Karpas-422 (cell line): ENCODE data around the gene ATG2A. TPM values are rescaled to one million over a fixed set of nuclear protein-coding genes. Genes with fewer than 3 reads are reported as not detected.

Experiments used
- DNase-seq: peaks from one replicate; pipeline ENCODE4 v3.0.0-alpha.2; 2015
- H2AFZ ChIP-seq: fragments of 200-600 bp; sonication (generic); 2 replicates; pipeline ENCODE4 v1.6.1; 2014; ENCODE audit warnings: antibody characterized with exemption, low read length, mixed read lengths
- H3K27ac ChIP-seq: fragments of 200-600 bp; sonication (generic); 2 replicates; pipeline ENCODE4 v1.5.1; 2014; ENCODE audit warnings: mild to moderate bottlenecking, low read length, moderate library complexity
- H3K27me3 ChIP-seq: fragments of 200-600 bp; sonication (generic); 2 replicates; pipeline ENCODE4 v1.6.1; 2014; ENCODE audit warnings: low read length, mixed read lengths
- H3K36me3 ChIP-seq: fragments of 200-600 bp; sonication (generic); 2 replicates; pipeline ENCODE4 v1.6.1; 2014; ENCODE audit warnings: low read length, mixed read lengths; ENCODE audit not compliant: insufficient read depth
- H3K4me1 ChIP-seq: fragments of 200-600 bp; sonication (generic); 2 replicates; pipeline ENCODE4 v1.6.1; 2014; ENCODE audit warnings: mild to moderate bottlenecking, low read length, mixed read lengths
- H3K4me2 ChIP-seq: fragments of 200-600 bp; sonication (generic); 2 replicates; pipeline ENCODE4 v1.6.1; 2014; ENCODE audit warnings: low read length, low read depth, mild to moderate bottlenecking; ENCODE audit not compliant: poor library complexity, severe bottlenecking
- H3K4me3 ChIP-seq: fragments of 200-600 bp; sonication (generic); 2 replicates; pipeline ENCODE4 v1.5.1; 2014; ENCODE audit warnings: mild to moderate bottlenecking, antibody characterized with exemption, low read length, mixed read lengths
- H3K79me2 ChIP-seq: fragments of 200-600 bp; sonication (generic); 2 replicates; pipeline ENCODE4 v1.6.1; 2014; ENCODE audit warnings: mild to moderate bottlenecking, low read length, mixed read lengths
- H3K9ac ChIP-seq: fragments of 200-600 bp; sonication (generic); 2 replicates; pipeline ENCODE4 v1.6.0; 2014; ENCODE audit warnings: low read length
- H3K9me2 ChIP-seq: fragments of 200-600 bp; sonication (generic), shearing (Covaris generic); replicated peaks from 2 replicates; pipeline ENCODE4 v1.6.0; 2014; ENCODE audit warnings: mild to moderate bottlenecking, low read length, moderate library complexity; ENCODE audit not compliant: insufficient read depth
- H3K9me3 ChIP-seq: fragments of 300-700, 200-600 bp; sonication (generic); 2 replicates; pipeline ENCODE4 v1.6.1; 2014; ENCODE audit warnings: low read length, mixed read lengths
- H4K20me1 ChIP-seq: fragments of 200-600 bp; sonication (generic); 2 replicates; pipeline ENCODE4 v1.6.1; 2014; ENCODE audit warnings: mild to moderate bottlenecking, antibody characterized with exemption, low read length, low read depth; ENCODE audit not compliant: insufficient read depth
- total RNA-seq: library from RNA; depleted of rRNA; stranded (reverse); fragments of >200 nt; shearing (Covaris generic); gene quantifications from 2 replicates; pipeline ENCODE4 v1.2.3, GENCODE V29; 2014; ENCODE audit warnings: low replicate concordance

The ATG2A gene
- total RNA-seq, 1 experiment from 2014 or later = 16.2 TPM

DNA sequence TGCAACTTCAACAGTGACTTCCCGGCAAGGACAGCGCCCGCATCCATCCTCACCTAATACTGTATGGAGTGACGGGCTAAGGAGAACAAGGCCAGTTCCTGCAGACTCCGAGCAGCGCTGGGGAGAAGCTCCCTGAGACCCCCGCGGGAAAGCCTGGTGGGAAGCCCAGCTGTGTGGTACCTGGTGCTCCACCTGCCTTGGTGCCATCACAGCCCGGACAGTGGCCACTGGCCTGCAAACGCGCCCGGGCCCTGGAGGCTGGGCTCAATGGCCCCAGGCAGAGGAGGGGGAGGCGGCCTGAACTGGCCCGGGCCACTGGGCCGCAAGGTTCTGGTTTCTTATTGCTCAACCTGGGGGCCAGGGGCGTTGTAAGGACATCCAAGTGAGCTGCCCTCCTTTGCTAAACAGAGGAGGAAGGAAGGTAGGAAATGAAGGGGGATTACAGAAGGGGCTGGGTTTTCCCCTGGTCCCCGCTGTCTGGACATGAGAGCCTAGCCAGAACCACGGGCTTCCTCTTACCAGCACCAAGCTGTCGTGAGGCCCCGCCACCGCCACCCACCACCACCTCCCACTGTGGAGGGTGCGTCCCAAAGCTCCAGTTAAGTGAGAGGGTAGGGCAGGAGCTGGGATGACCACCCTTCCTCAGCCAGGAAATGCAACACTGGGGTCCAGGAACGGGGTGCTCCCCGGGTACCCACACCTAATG is 64.1 kb downstream of the ATG2A start:
- no peaks in the 10 kb centered on the region for H4K20me1 ChIP-seq
- H2AFZ ChIP-seq = no peak overlapping the region
- H3K9me2 ChIP-seq = no peaks in the 10 kb centered on the region
- no peaks in the 10 kb centered on the region for H3K79me2 ChIP-seq
- peak overlapping the region; percentile 95 for H3K27ac ChIP-seq
- no peaks in the 10 kb centered on the region for H3K27me3 ChIP-seq
- peaks cover 72% of the 10 kb centered on the region for H3K4me1 ChIP-seq
- H3K9me3 ChIP-seq = no peaks in the 10 kb centered on the region
- H3K4me2 ChIP-seq = peak overlapping the region; percentile 62
- no peak for DNase-seq
- no peak overlapping the region for H3K4me3 ChIP-seq
- no peaks in the 10 kb centered on the region for H3K36me3 ChIP-seq
- peak overlapping the region; percentile 61 for H3K9ac ChIP-seq

GRCh38 chr11:64851831-64852351 is 65.1 kb downstream of the ATG2A start:
- Histone ChIP-seq H3K79me2 (no peaks in the 10 kb centered on the region), H3K36me3 (no peaks in the 10 kb centered on the region), H3K27ac (peak overlapping the region; percentile 95), H3K27me3 (no peaks in the 10 kb centered on the region), H2AFZ (no peak overlapping the region), H3K4me3 (peak overlapping the region; percentile 31; the same call in 1 of the 2 replicates), H3K4me1 (peaks cover 81% of the 10 kb centered on the region), H3K9me2 (no peaks in the 10 kb centered on the region), H3K9me3 (no peaks in the 10 kb centered on the region), H3K4me2 (peak overlapping the region; percentile 62), H4K20me1 (no peaks in the 10 kb centered on the region), H3K9ac (peak overlapping the region; percentile 61)
- peak; percentile 70 for DNase-seq

DNA sequence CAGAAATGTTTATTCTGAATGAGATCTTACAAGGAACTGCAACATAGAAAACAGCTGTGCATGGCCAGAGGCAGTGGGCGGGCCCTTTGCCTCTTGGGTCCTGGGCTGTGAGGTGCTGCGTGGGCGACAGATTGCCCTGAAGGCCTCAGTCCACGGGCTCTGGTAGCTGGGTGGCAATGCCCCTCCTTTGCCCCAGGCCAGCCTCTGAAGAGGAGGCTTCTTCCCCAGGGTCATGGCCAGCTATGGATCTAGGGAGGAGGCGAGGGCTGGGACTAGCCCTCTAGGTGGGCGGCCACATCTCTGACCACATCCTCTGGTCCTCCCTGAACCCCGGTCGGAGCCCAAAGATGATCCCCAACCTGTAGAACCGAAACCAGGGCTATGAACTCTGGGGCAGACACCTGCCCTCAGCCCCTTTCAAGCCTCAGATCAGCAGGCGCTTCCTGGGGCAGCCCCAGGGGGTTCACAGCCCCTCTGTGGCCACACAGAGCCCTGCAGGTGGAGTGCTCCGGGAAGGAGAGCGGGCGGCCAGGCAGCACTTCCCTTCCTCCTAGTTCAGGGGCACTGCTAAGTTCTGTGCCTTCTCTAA is 65.9 kb downstream of the ATG2A start:
- H4K20me1 ChIP-seq = no peaks in the 10 kb centered on the region
- H3K9me3 ChIP-seq = no peaks in the 10 kb centered on the region
- H3K27ac ChIP-seq = peak overlapping the region; percentile 95
- peaks cover 81% of the 10 kb centered on the region for H3K4me1 ChIP-seq
- H2AFZ ChIP-seq = no peak overlapping the region
- peak; percentile 89 for DNase-seq
- H3K4me3 ChIP-seq = peak overlapping the region; percentile 31
- H3K9me2 ChIP-seq = no peaks in the 10 kb centered on the region
- H3K9ac ChIP-seq = peak overlapping the region; percentile 61
- no peaks in the 10 kb centered on the region for H3K27me3 ChIP-seq
- no peaks in the 10 kb centered on the region for H3K79me2 ChIP-seq
- H3K36me3 ChIP-seq = no peaks in the 10 kb centered on the region
- peak overlapping the region; percentile 62 for H3K4me2 ChIP-seq

DNA sequence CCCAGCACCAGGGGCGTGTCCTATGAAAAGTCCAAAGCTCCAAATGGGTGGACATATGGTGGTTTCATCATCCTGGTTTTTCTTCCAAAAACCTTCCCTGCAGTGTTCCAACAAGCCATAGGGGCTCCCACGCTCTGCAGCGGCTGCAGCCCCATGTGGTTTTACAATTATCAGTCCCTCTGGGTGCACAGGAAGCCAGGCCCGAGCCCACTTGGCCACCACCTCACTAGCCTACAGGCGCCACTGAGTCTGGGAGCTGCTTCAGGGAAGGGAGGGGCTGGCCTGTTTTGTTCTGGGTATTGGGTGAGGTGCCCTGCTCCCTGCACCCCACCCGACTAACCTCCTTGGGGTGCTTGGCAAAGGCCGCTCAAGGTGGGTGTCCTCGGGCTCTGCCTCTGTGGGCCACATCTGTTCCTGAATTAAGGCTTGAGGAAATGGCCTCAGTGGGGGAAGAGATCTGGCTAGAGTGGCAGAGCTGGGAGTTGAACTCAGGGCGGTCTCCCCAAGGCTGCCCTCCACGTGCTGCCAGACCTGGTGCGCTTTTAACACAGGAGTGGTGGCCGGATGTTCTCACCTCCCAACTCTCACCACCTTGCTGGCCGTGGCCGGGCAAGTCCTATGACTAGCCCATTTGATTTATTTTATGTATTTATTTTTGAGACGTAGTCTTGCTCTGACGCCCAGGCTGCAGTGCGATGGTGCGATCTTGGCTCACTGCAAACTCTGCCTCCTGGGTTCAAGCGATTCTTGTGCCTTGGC is 67.2 kb downstream of the ATG2A start:
- Histone ChIP-seq H3K36me3 (no peaks in the 10 kb centered on the region), H3K9me3 (no peaks in the 10 kb centered on the region), H3K27ac (peak overlapping the region; percentile 95), H3K27me3 (no peaks in the 10 kb centered on the region), H3K4me1 (peaks cover 80% of the 10 kb centered on the region), H3K9ac (peak overlapping the region; percentile 58), H4K20me1 (no peaks in the 10 kb centered on the region), H3K4me2 (peak overlapping the region; percentile 50), H2AFZ (no peak overlapping the region), H3K4me3 (no peak overlapping the region; the same call in 1 of the 2 replicates), H3K9me2 (no peaks in the 10 kb centered on the region), H3K79me2 (no peaks in the 10 kb centered on the region)
- no peak for DNase-seq

GRCh38 chr11:64848826-64849597 is 68.0 kb downstream of the ATG2A start:
- peak overlapping the region; percentile 50 for H3K4me2 ChIP-seq
- H4K20me1 ChIP-seq = no peaks in the 10 kb centered on the region
- H3K4me3 ChIP-seq = peak overlapping the region; percentile 23; the same call in 1 of the 2 replicates
- H3K27ac ChIP-seq = peak overlapping the region; percentile 95
- peaks cover 79% of the 10 kb centered on the region for H3K4me1 ChIP-seq
- H3K36me3 ChIP-seq = no peaks in the 10 kb centered on the region
- H3K79me2 ChIP-seq = no peaks in the 10 kb centered on the region
- no peaks in the 10 kb centered on the region for H3K27me3 ChIP-seq
- no peaks in the 10 kb centered on the region for H3K9me2 ChIP-seq
- H3K9ac ChIP-seq = peak overlapping the region; percentile 58
- no peaks in the 10 kb centered on the region for H3K9me3 ChIP-seq
- DNase-seq = peak; percentile 92
- no peak overlapping the region for H2AFZ ChIP-seq

- Histone ChIP-seq H4K20me1 (no peaks in the 10 kb centered on the region), H3K9ac (peak overlapping the region; percentile 58), H3K4me3 (peak overlapping the region; percentile 23; the same call in 1 of the 2 replicates), H3K9me2 (no peaks in the 10 kb centered on the region), H3K79me2 (no peaks in the 10 kb centered on the region), H3K4me1 (peaks cover 74% of the 10 kb centered on the region), H2AFZ (no peak overlapping the region), H3K36me3 (no peaks in the 10 kb centered on the region), H3K27ac (peak overlapping the region; percentile 95), H3K27me3 (no peaks in the 10 kb centered on the region), H3K9me3 (no peaks in the 10 kb centered on the region), H3K4me2 (peak overlapping the region; percentile 50)
- DNase-seq = no peak
Observed at GRCh38 chr11:64848214-64848825, 68.7 kb downstream of the ATG2A start.

GRCh38 chr11:64846998-64847666 is 69.9 kb downstream of the ATG2A start:
- H3K27me3 ChIP-seq = no peaks in the 10 kb centered on the region
- H2AFZ ChIP-seq = no peak overlapping the region
- peak overlapping the region; percentile 36 for H3K9ac ChIP-seq
- no peak overlapping the region for H3K4me3 ChIP-seq
- H3K9me3 ChIP-seq = no peaks in the 10 kb centered on the region
- DNase-seq = peak; percentile 97
- peak overlapping the region; percentile 95 for H3K27ac ChIP-seq
- H3K36me3 ChIP-seq = no peaks in the 10 kb centered on the region
- peaks cover 62% of the 10 kb centered on the region for H3K4me1 ChIP-seq
- H3K9me2 ChIP-seq = no peaks in the 10 kb centered on the region
- no peaks in the 10 kb centered on the region for H4K20me1 ChIP-seq
- peak overlapping the region; percentile 20 for H3K4me2 ChIP-seq
- H3K79me2 ChIP-seq = no peaks in the 10 kb centered on the region
